CD4-positive, alpha-beta memory T cell (primary cell): ENCODE results near the gene PHKA1. TPM values are rescaled to one million over a fixed set of nuclear protein-coding genes. Genes with fewer than 3 reads are reported as not detected.

ENCODE experiments used
- CTCF ChIA-PET: fragments of 350-600 bp; sonication (Branson Sonifier 250); formaldehyde crosslinking; loops from one replicate; lab custom pipeline; 2021; ENCODE audit warnings: inconsistent platforms; ENCODE audit not compliant: partially characterized antibody; lab: Charles Lee
- POLR2A ChIA-PET: fragments of 350-600 bp; sonication (Branson Sonifier 250); formaldehyde crosslinking; loops from one replicate; lab custom pipeline; 2021; ENCODE audit not compliant: partially characterized antibody; lab: Charles Lee
- DNase-seq, 5 donors: peaks; one replicate each; pipeline versions ENCODE4 v3.0.0 to v3.0.0-alpha.2; 2020 to 2022; ENCODE audit warnings: mixed read lengths in 1 of 5
- H3K27ac ChIP-seq: one replicate; pipeline ENCODE4 v1.7.0; 2013; ENCODE audit warnings: low read depth, low read length
- H3K27me3 ChIP-seq: 2 replicates; pipeline ENCODE4 v1.7.0; 2013; ENCODE audit warnings: mild to moderate bottlenecking, low read length, moderate library complexity; ENCODE audit not compliant: insufficient read depth
- H3K36me3 ChIP-seq: 2 replicates; pipeline ENCODE4 v1.7.0; 2013; ENCODE audit warnings: mild to moderate bottlenecking, low read length, moderate library complexity; ENCODE audit not compliant: insufficient read depth
- H3K4me1 ChIP-seq: 2 replicates; pipeline ENCODE4 v1.7.0; 2013; ENCODE audit warnings: mild to moderate bottlenecking, low read length, moderate library complexity; ENCODE audit not compliant: insufficient read depth
- H3K4me3 ChIP-seq, 2 donors: one replicate each; pipeline ENCODE4 v1.7.0; 2013; ENCODE audit warnings: low read length in 2 of 2, mild to moderate bottlenecking in 1 of 2
- H3K9me3 ChIP-seq, 2 donors: one replicate each; pipeline ENCODE4 v1.7.0; 2013; ENCODE audit warnings: low read length in 2 of 2, control low read depth in 1 of 2; ENCODE audit not compliant: control insufficient read depth in 1 of 2
- H3K27ac Mint-ChIP-seq, 7 donors: one replicate each; pipeline ENCODE4 v1.8.0; 2020 to 2021; ENCODE audit warnings: mixed read lengths in 7 of 7, mild to moderate bottlenecking in 6 of 7, inconsistent platforms in 3 of 7, moderate library complexity in 3 of 7
- H3K27me3 Mint-ChIP-seq, 2 donors: one replicate each; pipeline ENCODE4 v1.8.0; 2020 to 2021; ENCODE audit warnings: mixed read lengths in 2 of 2
- H3K36me3 Mint-ChIP-seq, 2 donors: one replicate each; pipeline ENCODE4 v1.8.0; 2020 to 2021; ENCODE audit warnings: mixed read lengths in 2 of 2, inconsistent platforms in 1 of 2, mild to moderate bottlenecking in 1 of 2
- H3K4me1 Mint-ChIP-seq, 4 donors: one replicate each; pipeline ENCODE4 v1.8.0; 2020 to 2021; ENCODE audit warnings: mixed read lengths in 4 of 4, mild to moderate bottlenecking in 1 of 4
- H3K4me3 Mint-ChIP-seq, 8 donors: one replicate each; pipeline ENCODE4 v1.8.0; 2020 to 2021; ENCODE audit warnings: mixed read lengths in 8 of 8, mild to moderate bottlenecking in 7 of 8, moderate library complexity in 6 of 8, inconsistent platforms in 3 of 8
- H3K9me3 Mint-ChIP-seq, 8 donors: one replicate each; pipeline ENCODE4 v1.8.0; 2020 to 2021; ENCODE audit warnings: mixed read lengths in 8 of 8, mild to moderate bottlenecking in 5 of 8, inconsistent platforms in 3 of 8, moderate library complexity in 1 of 8
- intact Hi-C: fragments of 100-400 bp; cut with micrococcal nuclease; formaldehyde crosslinking; loops from one replicate; pipeline ENCODE4 v1.15.1; 2023
- polyA plus RNA-seq, 2 donors: library from polyadenylated mRNA; unstranded; fragments of 300-500 nt; fragmentation: Illumina TruSeq; gene quantifications; one replicate each; pipeline ENCODE4 v1.2.3, GENCODE V29; 2021
- total RNA-seq, 2 experiments: library from RNA; stranded (reverse); gene quantifications; one replicate each; pipeline ENCODE4 v1.2.3, GENCODE V29; 2021

Gene PHKA1
- total and polyA plus RNA-seq, 4 experiments from 2014 or later = 0.14 to 0.29 TPM; not detected in 2

- DNase-seq = no peak
- no peaks in the 10 kb centered on the region for H3K4me1 Mint-ChIP-seq
- Histone ChIP-seq H3K9me3 (no peaks in the 10 kb centered on the region), H3K4me1 (no peaks in the 10 kb centered on the region), H3K27me3 (no peaks in the 10 kb centered on the region), H3K36me3 (no peaks in the 10 kb centered on the region), H3K4me3 (no peak overlapping the region), H3K27ac (no peak overlapping the region)
- H3K9me3 Mint-ChIP-seq = no peaks in the 10 kb centered on the region
- no peak overlapping the region for H3K27ac Mint-ChIP-seq
- CTCF ChIA-PET = no interaction called here
- H3K4me3 Mint-ChIP-seq = no peak overlapping the region
- H3K36me3 Mint-ChIP-seq = no peaks in the 10 kb centered on the region
- H3K27me3 Mint-ChIP-seq = no peaks in the 10 kb centered on the region
- POLR2A ChIA-PET = no interaction called here
- intact Hi-C loops = no loop called here
Observed at GRCh38 chrX:72641611-72642010, 72.5 kb downstream of the PHKA1 start.

GRCh38 chrX:72635930-72636329 is 78.2 kb downstream of the PHKA1 start:
- no peaks in the 10 kb centered on the region for H3K27me3 ChIP-seq
- no peaks in the 10 kb centered on the region for H3K9me3 Mint-ChIP-seq
- H3K4me3 ChIP-seq = no peak overlapping the region
- H3K27ac ChIP-seq = no peak overlapping the region
- no peak for DNase-seq
- H3K9me3 ChIP-seq = no peaks in the 10 kb centered on the region
- no peak overlapping the region for H3K27ac Mint-ChIP-seq
- H3K36me3 Mint-ChIP-seq = no peaks in the 10 kb centered on the region
- H3K4me1 Mint-ChIP-seq = no peaks in the 10 kb centered on the region
- no peaks in the 10 kb centered on the region for H3K4me1 ChIP-seq
- intact Hi-C loops = no loop called here
- ChIA-PET POLR2A (no interaction called here), CTCF (no interaction called here)
- no peak overlapping the region for H3K4me3 Mint-ChIP-seq
- H3K36me3 ChIP-seq = no peaks in the 10 kb centered on the region
- H3K27me3 Mint-ChIP-seq = no peaks in the 10 kb centered on the region

- no peaks in the 10 kb centered on the region for H3K36me3 ChIP-seq
- no peak overlapping the region for H3K27ac ChIP-seq
- ChIA-PET POLR2A (no interaction called here), CTCF (no interaction called here)
- Mint-ChIP-seq H3K9me3 (no peaks in the 10 kb centered on the region), H3K27me3 (no peaks in the 10 kb centered on the region), H3K4me1 (no peaks in the 10 kb centered on the region), H3K36me3 (no peaks in the 10 kb centered on the region), H3K27ac (no peak overlapping the region), H3K4me3 (no peak overlapping the region)
- H3K9me3 ChIP-seq = no peaks in the 10 kb centered on the region
- no peak overlapping the region for H3K4me3 ChIP-seq
- H3K27me3 ChIP-seq = no peaks in the 10 kb centered on the region
- intact Hi-C loops = no loop called here
- no peak for DNase-seq
- H3K4me1 ChIP-seq = no peaks in the 10 kb centered on the region
Observed at GRCh38 chrX:72634331-72634730, 79.8 kb downstream of the PHKA1 start.

DNA sequence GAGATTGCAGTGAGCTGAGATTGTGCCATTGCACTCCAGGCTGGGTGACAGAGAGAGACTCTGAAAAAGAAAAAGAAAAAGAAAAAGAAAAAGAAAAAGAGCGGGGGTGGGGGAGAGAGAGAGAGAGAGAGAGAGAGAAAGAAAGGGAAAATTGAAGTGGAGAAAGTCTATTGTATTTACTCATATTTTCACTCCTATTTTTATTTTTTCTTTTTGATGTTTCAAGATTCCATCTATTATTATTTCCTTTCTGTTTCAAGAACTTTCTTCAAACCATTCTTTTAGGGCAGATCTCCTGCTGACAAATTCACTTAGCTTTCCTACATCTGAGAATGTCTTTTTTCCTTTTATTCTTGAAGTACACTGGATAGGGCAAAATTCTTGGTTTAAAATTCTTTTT is 83.9 kb downstream of the PHKA1 start:
- Mint-ChIP-seq H3K9me3 (no peaks in the 10 kb centered on the region), H3K36me3 (no peaks in the 10 kb centered on the region), H3K27me3 (no peaks in the 10 kb centered on the region), H3K4me1 (no peaks in the 10 kb centered on the region), H3K4me3 (no peak overlapping the region), H3K27ac (no peak overlapping the region)
- DNase-seq = no peak
- no peaks in the 10 kb centered on the region for H3K36me3 ChIP-seq
- H3K4me3 ChIP-seq = no peak overlapping the region
- POLR2A ChIA-PET = no interaction called here
- H3K9me3 ChIP-seq = no peaks in the 10 kb centered on the region
- CTCF ChIA-PET = no interaction called here
- no peaks in the 10 kb centered on the region for H3K27me3 ChIP-seq
- intact Hi-C loops = no loop called here
- H3K4me1 ChIP-seq = no peaks in the 10 kb centered on the region
- H3K27ac ChIP-seq = no peak overlapping the region

GRCh38 chrX:72624194-72624593 is 89.9 kb downstream of the PHKA1 start:
- Mint-ChIP-seq H3K4me1 (peaks cover 0 to 6% (median 2%) of the 10 kb centered on the region in 4 donors), H3K27ac (no peak overlapping the region), H3K36me3 (no peaks in the 10 kb centered on the region), H3K9me3 (peaks cover 0 to 2% (median 0%) of the 10 kb centered on the region in 8 donors), H3K27me3 (peaks cover 0 to 2% of the 10 kb centered on the region in 2 donors), H3K4me3 (no peak overlapping the region)
- intact Hi-C loops = no loop called here
- Histone ChIP-seq H3K4me3 (no peak overlapping the region), H3K36me3 (no peaks in the 10 kb centered on the region), H3K27me3 (no peaks in the 10 kb centered on the region), H3K27ac (no peak overlapping the region), H3K9me3 (no peaks in the 10 kb centered on the region), H3K4me1 (no peaks in the 10 kb centered on the region)
- ChIA-PET CTCF (no interaction called here), POLR2A (no interaction called here)
- no peak for DNase-seq

GRCh38 chrX:72621625-72622485 is 92.3 kb downstream of the PHKA1 start:
- Histone ChIP-seq H3K27me3 (no peaks in the 10 kb centered on the region), H3K4me1 (no peaks in the 10 kb centered on the region), H3K27ac (no peak overlapping the region), H3K4me3 (no peak overlapping the region), H3K36me3 (no peaks in the 10 kb centered on the region), H3K9me3 (no peaks in the 10 kb centered on the region)
- peaks cover 0 to 2% (median 0%) of the 10 kb centered on the region in 8 donors for H3K9me3 Mint-ChIP-seq
- DNase-seq = no peak
- H3K4me3 Mint-ChIP-seq = no peak overlapping the region
- intact Hi-C loops = no loop called here
- H3K27ac Mint-ChIP-seq = no peak overlapping the region
- POLR2A ChIA-PET = no interaction called here
- peaks cover 0 to 6% (median 2%) of the 10 kb centered on the region in 4 donors for H3K4me1 Mint-ChIP-seq
- H3K27me3 Mint-ChIP-seq = peaks cover 0 to 2% of the 10 kb centered on the region in 2 donors
- no peaks in the 10 kb centered on the region for H3K36me3 Mint-ChIP-seq
- CTCF ChIA-PET = no interaction called here

DNA sequence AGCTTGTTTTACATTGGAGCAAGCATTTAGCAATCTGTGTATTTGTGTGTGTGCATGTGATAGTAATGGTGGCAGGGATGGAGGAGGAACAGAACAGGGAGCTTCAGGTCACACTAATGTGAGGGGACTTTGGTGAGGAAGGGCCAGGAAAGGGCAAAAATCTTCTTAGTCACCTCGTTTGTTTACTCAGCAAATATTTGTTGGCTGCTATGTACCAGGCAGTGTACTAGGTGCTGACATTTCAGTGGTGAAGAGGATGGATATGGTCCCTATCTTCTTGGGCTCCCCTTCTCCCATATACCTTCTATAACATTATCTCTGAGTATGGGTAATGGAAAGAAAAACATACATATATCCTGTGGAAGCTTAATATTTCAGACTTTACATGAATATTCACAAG is 92.9 kb downstream of the PHKA1 start:
- Histone ChIP-seq H3K27ac (no peak overlapping the region), H3K9me3 (no peaks in the 10 kb centered on the region), H3K4me1 (no peaks in the 10 kb centered on the region), H3K36me3 (no peaks in the 10 kb centered on the region), H3K27me3 (no peaks in the 10 kb centered on the region), H3K4me3 (no peak overlapping the region)
- intact Hi-C loops = no loop called here
- Mint-ChIP-seq H3K4me3 (no peak overlapping the region), H3K27me3 (peaks cover 0 to 2% of the 10 kb centered on the region in 2 donors), H3K27ac (no peak overlapping the region), H3K9me3 (peaks cover 0 to 2% (median 0%) of the 10 kb centered on the region in 8 donors), H3K36me3 (no peaks in the 10 kb centered on the region), H3K4me1 (peaks cover 0 to 6% (median 2%) of the 10 kb centered on the region in 4 donors)
- DNase-seq = no peak
- ChIA-PET POLR2A (no interaction called here), CTCF (no interaction called here)
